HFF-Myc (cell line): ENCODE results near the gene CADM3.

Experiments
- DNase-seq: peaks from one replicate; pipeline ENCODE4 v3.0.0-alpha.2; 2011; ENCODE audit warnings: low read depth; ENCODE audit errors: extremely low read depth
- H3K4me3 ChIP-seq: replicated peaks from 2 replicates; pipeline ENCODE4 v1.5.1; 2011; ENCODE audit warnings: low read depth, mild to moderate bottlenecking, control low read depth, low read length
- TF ChIP-seq, protein P1 (sequence below): IDR thresholded peaks from 2 replicates; pipeline ENCODE4 v1.5.1; 2012; ENCODE audit warnings: mild to moderate bottlenecking, low read depth, low read length, control low read depth; ENCODE audit errors: missing control alignments

CADM3 gene

DNA sequence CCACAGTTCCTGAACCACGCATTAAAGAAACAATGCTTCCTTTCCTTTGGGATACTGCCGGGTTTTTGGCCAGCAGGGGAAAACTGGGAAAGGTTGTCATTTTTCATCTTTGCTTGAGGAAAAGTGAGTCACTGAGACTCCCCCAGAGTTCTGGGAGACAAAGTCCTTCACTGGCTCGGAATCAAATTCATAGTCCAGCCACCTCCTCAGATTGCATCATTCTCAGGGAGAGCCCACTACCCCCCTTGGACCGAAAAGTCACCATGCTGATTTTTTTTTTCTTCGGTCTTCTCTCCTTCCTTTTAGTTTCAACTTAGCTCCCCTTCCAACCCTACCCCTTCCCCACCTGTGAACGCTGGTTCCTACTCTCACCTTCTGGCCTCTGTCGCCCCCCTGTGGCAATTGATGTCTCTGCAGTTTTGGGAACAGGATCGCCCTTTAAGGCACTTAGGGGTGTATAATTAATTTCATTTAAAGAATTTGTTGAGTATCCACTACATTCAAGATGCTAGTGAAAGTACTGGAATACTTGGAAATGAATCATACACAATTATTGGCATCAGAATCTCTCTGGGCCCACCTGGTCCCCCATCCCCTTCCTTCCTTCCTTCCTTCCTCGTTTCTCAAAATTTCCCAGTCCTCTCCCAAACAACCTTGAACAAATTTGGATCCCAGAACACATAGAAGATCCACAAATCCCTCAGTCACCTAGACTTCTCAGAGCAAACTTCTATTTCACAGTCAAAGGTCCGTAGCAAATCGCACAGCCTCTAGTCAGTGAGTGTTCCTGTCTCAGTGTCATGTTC, 40.1 kb downstream of the CADM3 start:
- H3K4me3 ChIP-seq, result no peak overlapping the region
- DNase-seq, result no peak
- TF ChIP-seq, protein P1, sequence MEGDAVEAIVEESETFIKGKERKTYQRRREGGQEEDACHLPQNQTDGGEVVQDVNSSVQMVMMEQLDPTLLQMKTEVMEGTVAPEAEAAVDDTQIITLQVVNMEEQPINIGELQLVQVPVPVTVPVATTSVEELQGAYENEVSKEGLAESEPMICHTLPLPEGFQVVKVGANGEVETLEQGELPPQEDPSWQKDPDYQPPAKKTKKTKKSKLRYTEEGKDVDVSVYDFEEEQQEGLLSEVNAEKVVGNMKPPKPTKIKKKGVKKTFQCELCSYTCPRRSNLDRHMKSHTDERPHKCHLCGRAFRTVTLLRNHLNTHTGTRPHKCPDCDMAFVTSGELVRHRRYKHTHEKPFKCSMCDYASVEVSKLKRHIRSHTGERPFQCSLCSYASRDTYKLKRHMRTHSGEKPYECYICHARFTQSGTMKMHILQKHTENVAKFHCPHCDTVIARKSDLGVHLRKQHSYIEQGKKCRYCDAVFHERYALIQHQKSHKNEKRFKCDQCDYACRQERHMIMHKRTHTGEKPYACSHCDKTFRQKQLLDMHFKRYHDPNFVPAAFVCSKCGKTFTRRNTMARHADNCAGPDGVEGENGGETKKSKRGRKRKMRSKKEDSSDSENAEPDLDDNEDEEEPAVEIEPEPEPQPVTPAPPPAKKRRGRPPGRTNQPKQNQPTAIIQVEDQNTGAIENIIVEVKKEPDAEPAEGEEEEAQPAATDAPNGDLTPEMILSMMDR, result peak; percentile 89

DNA sequence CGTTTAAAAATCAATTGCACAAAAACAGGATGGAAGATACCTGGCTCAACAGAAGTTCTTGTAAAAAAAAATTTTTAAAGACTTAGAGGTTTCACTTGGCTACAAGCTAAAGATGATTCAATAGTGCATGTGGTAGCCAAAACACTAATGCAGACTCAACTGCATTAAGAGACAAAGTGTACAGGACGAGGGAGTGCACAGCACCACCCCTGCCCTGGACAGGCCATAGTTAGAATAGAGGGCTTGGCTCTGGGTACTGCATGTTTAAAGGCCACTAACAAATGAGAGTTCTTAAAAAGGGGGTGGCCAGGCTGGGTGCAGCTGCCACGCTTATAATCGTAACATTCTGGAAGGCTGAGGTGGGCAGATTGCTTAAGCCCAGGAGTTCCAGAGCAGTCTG, 41.2 kb downstream of the CADM3 start:
- TF ChIP-seq, protein P1, result no peak
- no peak for DNase-seq

DNA sequence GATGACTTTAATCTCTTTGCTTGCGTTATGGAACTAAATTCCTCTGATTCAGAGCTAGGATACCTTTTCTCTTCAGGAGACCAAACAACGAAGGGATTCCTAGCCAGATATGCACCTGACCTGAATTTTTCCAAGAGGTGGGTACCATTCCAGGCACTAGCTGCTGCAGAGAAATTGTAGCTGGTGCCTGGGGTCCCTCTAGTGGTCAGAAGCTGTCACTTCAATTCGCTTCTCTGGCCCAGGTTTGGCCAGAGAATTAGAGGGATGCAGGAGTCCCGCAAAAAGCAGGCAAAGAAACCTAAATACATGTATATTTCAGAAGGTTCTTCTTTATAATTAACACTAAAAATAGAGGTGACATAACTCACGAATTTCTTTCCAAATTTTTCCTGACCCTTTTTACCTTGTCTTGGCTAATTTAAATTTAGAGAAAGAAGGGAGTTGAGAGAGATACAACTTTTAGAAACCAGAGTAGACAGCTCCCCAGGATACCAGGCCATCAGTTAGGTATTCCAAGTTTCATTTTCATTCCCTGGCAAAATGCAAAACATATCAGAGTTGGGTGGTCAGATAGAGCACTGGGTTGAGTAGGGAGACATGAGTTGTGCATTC, 42.8 kb downstream of the CADM3 start:
- H3K4me3 ChIP-seq, result no peak overlapping the region
- peak; percentile 10 for DNase-seq
- TF ChIP-seq, protein P1, result peak; percentile 93

More for the DNA sequence above, 41.2 kb downstream of the CADM3 start:
- no peak overlapping the region for H3K4me3 ChIP-seq

DNA sequence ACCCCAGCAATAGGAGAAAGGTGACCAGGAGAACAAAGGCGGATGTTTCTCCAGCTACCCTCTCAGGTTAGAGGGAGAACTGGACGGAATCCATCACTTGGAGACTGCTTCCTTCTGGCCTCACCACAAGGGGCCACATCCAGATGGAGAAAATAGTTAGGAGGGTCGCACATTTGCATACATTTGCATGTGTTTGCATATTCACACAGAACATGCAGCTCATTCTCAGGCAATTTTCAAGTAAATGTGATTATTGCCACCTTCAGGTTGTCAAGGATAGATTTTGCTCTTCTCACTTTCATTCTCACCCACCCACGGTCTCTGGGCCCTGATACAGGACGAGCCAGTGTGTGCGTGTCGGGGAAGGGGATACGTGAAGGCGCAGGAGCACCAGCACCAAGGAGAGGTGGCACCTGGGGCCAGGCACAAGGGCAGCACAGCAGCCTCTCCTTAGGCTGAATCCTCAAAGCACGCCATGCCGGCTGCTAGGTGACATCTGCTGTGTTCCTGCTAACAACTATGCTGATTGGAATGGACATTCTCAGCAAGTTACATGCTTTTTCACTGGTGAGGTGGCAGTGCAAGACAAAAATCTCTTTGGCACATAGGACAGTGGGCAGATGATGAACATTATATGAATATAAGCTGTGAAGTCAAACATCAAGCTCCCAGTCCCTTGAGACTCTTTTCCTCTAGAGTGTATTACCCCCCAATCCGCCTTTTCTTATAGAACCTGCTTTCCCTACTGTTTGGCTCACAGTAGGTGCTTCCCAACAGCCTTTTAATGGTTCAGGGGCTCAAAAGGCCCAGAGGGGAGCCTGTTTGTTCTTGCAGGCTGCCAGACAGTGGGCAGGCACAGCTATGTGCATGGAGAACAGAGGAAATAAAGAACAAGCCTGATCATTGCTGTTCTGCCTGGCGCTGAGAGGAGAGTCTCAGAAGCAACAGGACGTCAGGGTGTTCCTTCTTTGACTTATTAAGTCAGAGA, 47.5 kb downstream of the CADM3 start:
- no peak overlapping the region for H3K4me3 ChIP-seq
- TF ChIP-seq, protein P1, result no peak
- no peak for DNase-seq

DNA sequence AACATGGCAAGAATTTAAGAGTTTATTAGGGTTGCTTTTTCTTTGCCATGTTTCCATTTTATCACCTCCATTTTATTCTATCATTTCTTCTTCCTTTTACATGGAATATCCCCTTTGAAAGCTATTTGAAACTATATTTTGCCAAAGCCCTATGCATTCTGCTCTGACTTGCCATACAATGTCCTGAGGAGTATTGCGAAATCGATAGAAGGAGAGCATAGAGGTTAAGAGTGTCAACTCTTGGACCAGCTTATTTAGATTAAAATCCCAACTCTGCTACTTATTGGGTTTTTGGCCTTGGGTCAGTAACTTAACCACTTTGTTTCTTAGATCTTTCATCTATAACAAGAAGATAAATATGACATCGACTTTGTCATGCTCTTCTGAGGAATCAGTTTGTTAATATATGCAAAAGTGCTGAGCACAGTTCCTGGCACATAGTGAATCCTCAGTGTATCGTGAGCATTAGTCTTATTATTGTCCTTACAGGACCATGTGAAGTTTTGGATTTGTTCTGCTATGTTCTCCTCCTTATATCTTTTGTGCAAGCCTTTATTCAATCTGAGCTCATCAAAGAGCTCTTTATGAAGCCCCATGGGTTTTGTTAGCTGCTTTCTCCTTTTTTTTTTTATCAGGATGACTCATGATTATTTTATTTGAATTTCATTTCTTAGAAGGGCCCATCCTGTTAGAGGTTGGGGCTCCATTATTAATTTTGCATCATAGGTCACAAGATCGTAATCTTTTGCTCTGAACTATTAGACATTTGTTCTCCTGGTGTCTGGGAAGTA, 50.9 kb downstream of the CADM3 start:
- no peak for DNase-seq
- H3K4me3 ChIP-seq, result no peak overlapping the region
- TF ChIP-seq, protein P1, result no peak

DNA sequence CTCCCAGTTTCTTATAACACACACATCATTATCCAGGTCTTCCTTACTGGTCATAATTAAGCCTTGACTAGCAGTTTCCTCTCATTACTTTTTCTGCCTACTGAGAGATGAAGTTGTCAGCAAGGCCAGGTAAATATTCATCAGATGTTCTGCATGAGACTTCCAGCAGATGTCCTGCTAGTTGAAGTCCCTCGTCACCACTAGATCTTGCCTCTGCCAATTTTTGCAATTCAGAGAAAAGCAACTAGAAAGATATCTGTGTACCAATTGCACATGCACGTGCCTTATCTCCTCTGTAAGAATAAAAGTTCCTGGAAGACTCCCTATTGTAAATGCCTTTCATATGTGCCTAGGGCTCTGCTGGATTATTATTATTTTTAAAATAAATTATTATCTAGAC, 51.6 kb downstream of the CADM3 start:
- TF ChIP-seq, protein P1, result no peak
- no peak overlapping the region for H3K4me3 ChIP-seq
- DNase-seq, result no peak
